Measurements from ENCODE around the gene IL15RA. TPM values are rescaled to one million over a fixed set of nuclear protein-coding genes. Genes with fewer than 3 reads are reported as not detected.

The IL15RA gene
- total and polyA plus RNA-seq, 10 of the 15 experiments (the other 5 are each of a cell fraction or from before 2014, with no cell fraction given) = 2.0 to 14.8 (median 12.1) TPM

GRCh38 chr10:6014241-6014761 is 37.0 kb upstream of the IL15RA start:
- Histone ChIP-seq H3K79me2 (ENCODE audit: control insufficient read depth, insufficient read depth, low read length) (no peaks in the 10 kb centered on the region), H3K27me3 (replicated peaks in 1 of 2; ENCODE audit: control insufficient read depth in 2 of 2, insufficient read depth in 2 of 2, low read length in 1 of 2) (no peaks in the 10 kb centered on the region; a peak in 1 of 4 replicates), H3K27ac (ENCODE audit: control insufficient read depth, insufficient read depth) (no peak overlapping the region), H3K4me1 (ENCODE audit: control insufficient read depth, insufficient read depth, low read length) (no peaks in the 10 kb centered on the region), H4K20me1 (ENCODE audit: control insufficient read depth, insufficient read depth) (no peaks in the 10 kb centered on the region), H3K36me3 (ENCODE audit: control insufficient read depth in 2 of 2, insufficient read depth in 2 of 2, low read length in 1 of 2) (no peaks in the 10 kb centered on the region), H3K4me2 (ENCODE audit: control insufficient read depth, insufficient read depth) (no peak overlapping the region), H3K9me3 (replicated peaks; ENCODE audit: control insufficient read depth, insufficient read depth, low read length) (no peaks in the 10 kb centered on the region), H3K9ac (ENCODE audit: control insufficient read depth, insufficient read depth, low read length) (no peak overlapping the region), H3K4me3 (no peak overlapping the region), H2AFZ (ENCODE audit: control insufficient read depth, low read depth, low read length) (peak overlapping the region; percentile 32)
- ATAC-seq (peak; percentile 91), FAIRE-seq (peak; percentile 54), DNase-seq (ENCODE audit: low read depth, low spot score) (peak; percentile 30)
- POLR2A ChIA-PET = interaction anchor here (0.7 to 2.1 kb wide), 8 partner anchors 14 to 1365 kb away, joined by 3 to 12 read pairs (median 3); no protein-coding TSS in a partner anchor
- RAD21 ChIA-PET (ENCODE audit: unreplicated experiment) = interaction anchor here (1.1 to 2.6 kb wide), 17 partner anchors 14 to 392 kb away, joined by 3 to 45 read pairs (median 7); partner anchors contain the start of genes ANKRD16, FBH1, IL15RA and PFKFB3
- WGBS (ENCODE audit: insufficient coverage, insufficient replicate concordance, low lambda C conversion rate, missing lambda C conversion rate) = 26% methylated on average over 6 of the region's 6 CpGs
- intact Hi-C loops (cut with micrococcal nuclease; ENCODE audit: unreplicated experiment) = loop anchor here (1.0 to 2.0 kb wide), 3 partner anchors 37 to 386 kb away; no protein-coding TSS in a partner anchor
- peak; percentile 37; the same call in 1 of the 3 replicates for TF ChIP-seq POU2F2 (IDR thresholded peaks at IDR 0.05; ENCODE audit: borderline replicate concordance, low read depth, low read length)
- no peak for TF ChIP-seq STAT3 (IDR thresholded peaks at IDR 0.05; ENCODE audit: low read depth, low read length)
- no peak for TF ChIP-seq HDGF (IDR thresholded peaks at IDR 0.05)
- TF ChIP-seq E2F4 (IDR thresholded peaks at IDR 0.05; ENCODE audit: low read depth, low read length) = no peak
- TF ChIP-seq RAD21 (IDR thresholded peaks at IDR 0.05; ENCODE audit: insufficient read depth, low read depth, low read length) = peak; percentile 89
- TF ChIP-seq YY1 (IDR thresholded peaks at IDR 0.05; ENCODE audit: low read depth, low read length) = peak; percentile 62; the same call in 1 of the 2 replicates
- peak; percentile 68 to 82 (median 77) for TF ChIP-seq CTCF (IDR thresholded peaks at IDR 0.05 in 2 of 3, conservative IDR thresholded peaks at IDR 0.05 in 1 of 3; ENCODE audit: control insufficient read depth in 2 of 3, extremely low read depth in 1 of 3, insufficient read depth in 1 of 3, low read depth in 3 of 3, low read length in 3 of 3)
- no peak for TF ChIP-seq HCFC1 (IDR thresholded peaks at IDR 0.05; ENCODE audit: low read length)
- TF ChIP-seq SMC3 (IDR thresholded peaks at IDR 0.05; ENCODE audit: borderline replicate concordance, low read length) = peak; percentile 88
- TF ChIP-seq MEF2A (IDR thresholded peaks at IDR 0.05; ENCODE audit: insufficient read depth, low read depth, low read length) = 0 out of 2 replicates have a peak, but pooled peaks have one; percentile 30
- no peak for TF ChIP-seq NRF1 (conservative IDR thresholded peaks at IDR 0.05; ENCODE audit: low read depth, low read length)
- SMC1A ChIA-PET (ENCODE audit: uncharacterized antibody, unreplicated experiment) = interaction anchor here (0.6 to 8.2 kb wide), 31 partner anchors 9 to 665 kb away, joined by 3 to 81 read pairs (median 4); no protein-coding TSS in a partner anchor
- in situ Hi-C loops (cut with MboI) = loop anchor here (5.0 to 10.0 kb wide), 2 partner anchors 68 to 390 kb away; no protein-coding TSS in a partner anchor
- BruUV-seq (replicated peaks) = no TSS peak
- CTCF ChIA-PET = interaction anchor here (0.6 to 6.0 kb wide), 41 partner anchors 8 to 418 kb away, joined by 3 to 142 read pairs (median 5); partner anchors contain the start of gene IL15RA

Measured in GM12878 (cell line).